RCC 7860 (cell line): Measurements from ENCODE around the gene MBNL1.
"Not testable (repeated sequence)": the region's sequence is repeated elsewhere in the genome, so short reads cannot be mapped to it uniquely, and the experiment has no call there.

Experiments used
- DNase-seq: peaks from one replicate; pipeline ENCODE4 v3.0.0-alpha.2; 2015; ENCODE audit warnings: low spot score
- FAIRE-seq: peaks from 2 replicates; lab custom pipeline; 2012; peaks lifted over from hg19 to GRCh38; lab: Jason Lieb, UNC

MBNL1 gene

GRCh38 chr3:152317184-152317583 lies 48.5 kb downstream of the MBNL1 start:
- no peak for DNase-seq
- FAIRE-seq = no peak

GRCh38 chr3:152317956-152318355 lies 49.2 kb downstream of the MBNL1 start:
- peak; percentile 50 for FAIRE-seq
- peak; percentile 54 for DNase-seq

DNA sequence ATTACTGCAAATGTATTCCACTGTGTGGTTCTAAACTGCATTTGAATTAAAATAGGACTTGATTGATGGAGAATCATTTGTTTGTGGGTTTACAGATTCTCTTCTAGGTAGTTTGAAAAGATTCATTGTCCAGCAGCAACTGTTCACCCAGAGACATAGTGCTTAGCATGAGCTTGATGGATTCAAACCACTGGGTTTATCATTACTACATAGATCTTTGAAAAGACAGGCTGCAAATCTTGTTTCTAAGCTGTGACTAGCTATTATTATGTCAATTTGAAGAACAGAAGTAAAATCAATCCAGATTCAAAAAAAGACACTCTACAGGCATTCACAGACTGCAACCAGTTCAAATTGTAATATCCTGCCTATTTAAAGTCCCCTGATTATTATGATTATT lies 49.8 kb downstream of the MBNL1 start:
- no peak for DNase-seq
- FAIRE-seq = no peak

DNA sequence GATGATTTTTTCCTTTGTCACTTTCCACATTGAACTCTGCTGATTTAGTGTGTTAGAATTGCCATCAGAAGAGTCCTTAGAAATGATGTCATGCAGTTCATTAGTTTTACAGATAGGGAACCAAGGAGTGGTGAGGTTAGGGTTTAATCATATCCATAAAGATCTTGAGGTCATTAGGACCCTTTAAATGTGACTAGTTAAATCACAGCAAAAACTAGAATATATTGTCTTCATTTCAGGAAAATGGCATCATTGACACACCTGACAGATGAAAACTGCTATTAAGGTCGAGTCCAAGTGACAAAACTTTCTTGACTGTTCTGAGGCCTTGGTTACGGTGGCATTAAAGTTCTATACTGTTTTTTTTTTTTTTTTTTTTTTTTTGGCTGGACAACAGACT lies 50.5 kb downstream of the MBNL1 start:
- DNase-seq (no peak), FAIRE-seq (no peak)

GRCh38 chr3:152319831-152320617 lies 51.3 kb downstream of the MBNL1 start:
- DNase-seq = no peak
- no peak for FAIRE-seq

DNA sequence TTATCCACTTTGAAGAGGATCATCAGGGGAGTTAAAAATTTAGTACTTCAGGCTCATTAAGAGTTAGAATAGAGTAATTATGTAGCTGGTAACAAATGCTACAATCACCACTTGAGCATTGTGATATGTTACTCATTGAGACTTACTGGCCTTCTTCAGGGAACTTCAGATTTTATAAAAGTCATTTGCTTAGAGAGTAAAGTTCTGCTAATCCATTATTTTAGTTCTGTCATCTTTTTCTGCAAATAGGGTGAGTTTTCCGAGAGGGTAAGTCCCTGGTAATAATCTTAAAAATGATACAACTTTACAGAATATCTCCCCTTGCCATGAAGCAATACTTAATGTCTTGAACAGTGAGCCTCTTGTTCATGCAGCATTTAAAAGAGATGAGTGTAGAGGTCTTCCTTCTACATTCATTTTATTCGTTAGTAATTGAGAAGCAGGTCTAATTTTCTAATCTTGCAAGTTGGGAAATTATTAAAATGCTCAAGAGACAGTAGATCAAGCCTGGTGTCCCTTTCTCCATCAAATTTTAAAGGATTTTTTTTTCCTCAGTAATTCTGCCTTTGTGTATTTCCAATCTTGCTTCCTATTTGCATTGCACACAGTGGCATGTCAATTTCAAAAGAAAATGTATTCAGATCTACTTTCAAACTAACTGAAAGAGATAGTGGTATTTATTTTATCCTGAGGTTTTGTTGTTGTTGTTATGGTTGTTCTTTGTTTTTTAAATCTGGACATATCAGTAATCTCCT lies 52.6 kb downstream of the MBNL1 start:
- DNase-seq (no peak), FAIRE-seq (no peak)

- no peak for FAIRE-seq
- no peak for DNase-seq
Observed at GRCh38 chr3:152321955-152322377, 53.2 kb downstream of the MBNL1 start.

DNA sequence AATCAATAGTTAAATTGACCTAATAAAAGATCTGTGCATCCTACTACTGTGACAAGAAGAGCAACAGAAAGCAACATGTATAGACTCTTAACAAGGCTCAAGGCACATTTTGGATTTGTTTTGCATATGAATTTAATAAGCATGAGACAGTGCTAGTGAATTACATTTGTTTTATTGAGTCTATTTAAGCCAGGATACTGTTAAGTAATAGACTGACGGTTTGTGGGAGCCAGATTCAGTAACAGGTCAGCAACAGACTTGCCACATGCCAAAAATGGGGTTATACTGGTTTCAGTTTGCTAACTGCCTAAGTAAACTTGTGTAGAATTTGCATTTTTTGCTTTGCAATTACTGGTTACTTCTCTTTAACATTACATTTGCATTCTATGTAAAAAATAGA lies 54.0 kb downstream of the MBNL1 start:
- DNase-seq (no peak), FAIRE-seq (no peak)

DNA sequence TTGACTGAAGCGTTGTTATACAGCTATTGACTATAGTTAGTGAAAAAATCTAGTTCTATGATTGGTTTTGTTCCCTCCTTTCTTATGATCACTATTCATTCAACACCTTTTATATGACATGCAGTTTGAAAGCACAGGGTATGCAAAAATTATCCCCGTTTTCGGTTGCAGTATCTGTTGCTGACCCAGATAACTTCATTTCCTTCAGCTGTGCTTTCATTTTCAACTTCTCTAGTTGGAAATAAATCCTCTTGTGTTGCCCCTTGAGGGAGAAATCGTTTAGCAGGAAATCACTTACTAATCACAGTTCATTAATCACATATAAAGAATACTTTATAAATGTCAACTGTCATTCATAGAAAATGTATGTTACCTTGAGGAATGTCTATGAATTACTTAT lies 55.1 kb downstream of the MBNL1 start:
- no peak for FAIRE-seq

GRCh38 chr3:152325136-152325535 lies 56.4 kb downstream of the MBNL1 start:
- DNase-seq (no peak), FAIRE-seq (no peak)

More for the DNA sequence above, 55.1 kb downstream of the MBNL1 start:
- no peak for DNase-seq

DNA sequence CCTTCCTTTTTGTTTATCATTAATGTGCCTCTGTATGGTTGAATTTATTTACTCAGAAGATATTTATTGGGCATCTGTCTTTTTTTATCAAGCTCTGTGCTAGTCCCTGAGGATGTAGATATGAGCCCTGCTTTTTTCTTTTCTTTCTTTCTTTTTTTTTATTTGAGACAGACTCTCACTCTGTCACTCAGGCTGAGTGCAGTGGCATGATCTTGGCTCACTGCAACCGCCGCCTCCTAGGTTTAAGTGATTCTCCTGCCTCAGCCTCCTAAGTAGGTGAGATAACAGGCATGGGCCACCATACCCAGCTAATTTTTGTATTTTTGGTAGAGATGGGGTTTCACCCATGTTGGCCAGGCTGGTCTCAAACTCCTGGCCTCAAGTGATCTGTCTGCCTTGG lies 58.5 kb downstream of the MBNL1 start:
- FAIRE-seq (no peak), DNase-seq (no peak)

- DNase-seq (peak; percentile 70), FAIRE-seq (peak; percentile 81)
Observed at GRCh38 chr3:152328841-152329240, 60.1 kb downstream of the MBNL1 start.

GRCh38 chr3:152330559-152330958 lies 61.8 kb downstream of the MBNL1 start:
- no peak for DNase-seq
- FAIRE-seq = no peak

DNA sequence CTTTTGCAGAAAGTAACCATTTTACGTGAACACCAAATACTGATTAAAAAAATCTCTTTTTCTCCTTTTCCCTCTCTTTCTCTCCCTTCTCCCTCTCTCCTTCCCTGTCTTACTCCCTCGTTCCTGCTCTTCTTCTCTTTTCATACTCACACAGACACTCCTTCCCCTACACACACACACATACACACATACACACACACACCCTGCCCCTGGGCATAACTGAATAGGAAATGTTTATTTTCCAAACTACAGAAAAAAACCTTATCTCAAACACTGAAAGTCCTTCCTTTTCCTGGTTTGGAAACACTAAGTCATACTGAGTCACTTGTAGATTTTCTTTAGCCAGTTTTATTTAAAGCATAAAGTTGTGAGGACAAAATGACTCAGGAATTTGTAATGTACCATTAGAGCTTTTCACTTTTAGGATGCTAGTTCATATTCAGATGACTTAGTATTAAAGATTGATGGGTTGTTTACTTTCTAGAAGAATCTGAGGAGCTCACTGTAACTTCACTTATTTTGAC lies 62.4 kb downstream of the MBNL1 start:
- FAIRE-seq (peak; percentile 90), DNase-seq (peak; percentile 78)

GRCh38 chr3:152331998-152332397 lies 63.3 kb downstream of the MBNL1 start:
- no peak for FAIRE-seq
- DNase-seq = no peak

DNA sequence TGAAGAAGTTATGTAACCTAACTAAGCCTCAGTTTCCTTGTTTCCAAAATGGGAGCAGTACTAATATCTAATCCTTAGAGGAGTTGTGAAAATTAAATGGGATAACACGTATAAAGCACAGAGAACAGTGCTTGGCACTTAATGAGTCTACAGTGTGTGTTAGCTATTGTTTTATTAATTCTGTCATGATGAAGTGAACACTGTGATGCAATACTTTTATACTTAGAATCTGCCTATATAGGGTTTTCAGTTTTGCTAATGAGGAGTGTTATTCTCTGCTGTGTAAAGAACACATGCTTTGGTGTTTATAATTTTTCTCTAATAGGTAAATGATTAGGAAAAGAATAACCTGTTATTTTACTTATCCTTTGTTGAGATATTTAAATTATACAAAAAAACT lies 65.2 kb downstream of the MBNL1 start:
- no peak for FAIRE-seq
- no peak for DNase-seq

GRCh38 chr3:152334761-152335160 lies 66.0 kb downstream of the MBNL1 start:
- FAIRE-seq = no peak
- no peak for DNase-seq

- FAIRE-seq = no peak
Observed at GRCh38 chr3:152335273-152335672, 66.5 kb downstream of the MBNL1 start.

DNA sequence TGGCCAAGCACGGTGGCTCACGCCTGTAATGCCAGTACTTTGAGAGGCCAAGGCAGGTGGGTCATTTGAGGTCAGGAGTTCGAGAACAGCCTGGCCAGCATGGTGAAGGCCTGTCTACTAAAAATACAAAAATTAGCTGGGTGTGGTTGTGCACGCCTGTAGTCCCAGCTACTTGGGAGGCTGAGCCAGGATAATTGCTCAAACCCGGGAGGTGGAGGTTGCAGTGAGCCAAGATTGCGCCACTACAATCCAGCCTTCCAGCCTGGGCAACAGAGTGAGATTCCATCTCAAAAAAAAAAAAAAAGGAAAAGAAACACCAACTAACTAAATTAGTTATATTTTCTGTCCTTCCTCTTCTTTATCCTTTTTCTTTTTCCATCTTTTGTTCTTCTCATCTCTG lies 68.6 kb downstream of the MBNL1 start:
- FAIRE-seq, DNase-seq: not testable (repeated sequence)

More at GRCh38 chr3:152335273-152335672, 66.5 kb downstream of the MBNL1 start:
- DNase-seq = no peak

GRCh38 chr3:152338159-152338720 lies 69.5 kb downstream of the MBNL1 start:
- FAIRE-seq (no peak), DNase-seq (no peak)

DNA sequence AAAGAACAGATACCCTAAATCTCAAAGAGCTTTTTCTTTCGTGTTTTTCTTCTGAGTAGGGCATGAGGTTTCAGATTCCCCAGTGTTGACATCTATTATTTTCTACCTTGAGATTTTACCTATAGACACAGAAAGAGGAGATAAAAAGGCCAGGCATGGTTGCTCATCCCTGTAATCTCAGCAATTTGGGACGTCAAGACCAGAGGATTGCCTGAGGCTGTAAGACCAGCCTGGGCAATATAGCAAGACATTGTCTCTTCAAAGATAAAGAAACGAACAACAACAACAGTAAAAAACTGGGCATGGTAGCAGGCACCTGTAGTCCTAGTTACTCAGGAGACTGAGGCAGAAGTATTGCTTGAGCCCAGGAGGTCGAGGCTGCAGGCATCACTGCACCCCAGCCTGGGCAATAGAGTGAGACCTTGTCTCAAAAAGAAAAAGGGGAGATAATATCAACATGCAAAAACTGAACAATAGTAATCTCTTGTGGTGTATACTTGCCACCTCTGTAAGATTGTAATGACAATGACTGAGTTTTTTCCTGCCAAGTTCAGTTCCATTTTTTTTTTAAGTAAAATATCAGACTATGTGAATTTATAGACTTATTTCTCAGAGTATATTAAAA lies 71.3 kb downstream of the MBNL1 start:
- no peak for FAIRE-seq

More for the DNA sequence above, 71.3 kb downstream of the MBNL1 start:
- no peak for DNase-seq
